Testis (tissue), 3 donors: ENCODE results near the gene NCMAP. TPM values are rescaled to one million over a fixed set of nuclear protein-coding genes. Genes with fewer than 3 reads are reported as not detected.

ENCODE experiments used
- DNase-seq: peaks from one replicate; pipeline ENCODE4 v3.0.0-alpha.2; 2019
- H3K27ac ChIP-seq, 2 donors: fragments of 200-600 bp; sonication (generic); one replicate each; pipeline ENCODE4 v1.5.1; 2019
- H3K27me3 ChIP-seq: fragments of 200-600 bp; sonication (generic); one replicate; pipeline ENCODE4 v1.5.1; 2019
- H3K36me3 ChIP-seq: fragments of 200-600 bp; sonication (generic); one replicate; pipeline ENCODE4 v1.5.1; 2017; ENCODE audit warnings: low read depth; ENCODE audit errors: missing control alignments
- H3K4me1 ChIP-seq: fragments of 200-600 bp; sonication (generic); one replicate; pipeline ENCODE4 v1.5.1; 2019
- H3K4me3 ChIP-seq, 2 donors: fragments of 200-600 bp; sonication (generic); one replicate each; pipeline ENCODE4 v1.5.1; 2017 to 2019
- H3K9me3 ChIP-seq: fragments of 200-600 bp; sonication (generic); one replicate; pipeline ENCODE4 v1.5.1; 2017
- CTCF ChIP-seq, 3 experiments: fragments of 450-650 bp in 2 of 3; fragments of 200-600 bp in 1 of 3; sonication (generic) in 1 of 3; IDR thresholded peaks; one replicate each; pipeline ENCODE4 v1.5.1; 2016 to 2019; ENCODE audit warnings: antibody characterized with exemption in 3 of 3, mild to moderate bottlenecking in 2 of 3, moderate library complexity in 1 of 3
- POLR2A ChIP-seq: fragments of 450-650 bp; IDR thresholded peaks from one replicate; pipeline ENCODE4 v1.6.1; 2017; ENCODE audit warnings: antibody characterized with exemption, mild to moderate bottlenecking, moderate library complexity
- WGBS, 2 donors: methylation state at CpG; one replicate each; pipeline ENCODE4 v1.1.5; 2018; 5-methylcytosine and 5-hydroxymethylcytosine counted together
- intact Hi-C: fragments of 100-400 bp; cut with DNase I; formaldehyde crosslinking; loops from one replicate; pipeline ENCODE4 v1.15.1; 2023; ENCODE audit warnings: low total_unique reads
- polyA plus RNA-seq: library from polyadenylated mRNA; stranded (reverse); fragments of 350-450 nt; fragmentation: Illumina TruSeq; extraction: RNeasy Lipid Tissue Mini Kit (QIAGEN cat#74804); gene quantifications from one replicate; pipeline ENCODE4 v1.2.3, GENCODE V29; 2014; ENCODE audit warnings: low read depth, low replicate concordance; ENCODE audit not compliant: insufficient read depth
- total RNA-seq, 2 donors: library from RNA; depleted of rRNA; stranded (reverse); fragments of >200 nt; gene quantifications; one replicate each; pipeline ENCODE4 v1.2.3, GENCODE V29; 2016

The NCMAP gene
- total and polyA plus RNA-seq, 3 donors from 2014 or later: 0.24 to 1.1 (median 0.26) TPM

- DNase-seq: no peak
- H3K27ac ChIP-seq: no peak overlapping the region
- 85 to 88% methylated on average over 3 of the region's 3 CpGs for WGBS, 2 donors
- no peak overlapping the region for H3K4me3 ChIP-seq
- no peaks in the 10 kb centered on the region for H3K9me3 ChIP-seq
- TF ChIP-seq POLR2A (no peak), CTCF (IDR thresholded peaks at IDR 0.05) (no peak)
- H3K4me1 ChIP-seq: no peaks in the 10 kb centered on the region
- intact Hi-C loops: no loop called here
- H3K27me3 ChIP-seq: no peaks in the 10 kb centered on the region
- H3K36me3 ChIP-seq: no peaks in the 10 kb centered on the region
These were observed 50.4 kb downstream of the NCMAP start for GRCh38 chr1:24606296-24606605.

- H3K36me3 ChIP-seq: no peaks in the 10 kb centered on the region
- no peak for DNase-seq
- no peak for TF ChIP-seq POLR2A
- TF ChIP-seq CTCF (IDR thresholded peaks at IDR 0.05): no peak
- no peaks in the 10 kb centered on the region for H3K27me3 ChIP-seq
- no peaks in the 10 kb centered on the region for H3K9me3 ChIP-seq
- no peak overlapping the region for H3K27ac ChIP-seq
- H3K4me3 ChIP-seq: no peak overlapping the region
- 93 to 95% methylated on average over 2 of the region's 2 CpGs for WGBS, 2 donors
- intact Hi-C loops: no loop called here
- H3K4me1 ChIP-seq: no peaks in the 10 kb centered on the region
These were observed 50.7 kb downstream of the NCMAP start for GRCh38 chr1:24606621-24607020.

GRCh38 chr1:24609949-24610517 is 54.1 kb downstream of the NCMAP start:
- H3K4me1 ChIP-seq: no peaks in the 10 kb centered on the region
- H3K36me3 ChIP-seq: no peaks in the 10 kb centered on the region
- H3K27ac ChIP-seq: no peak overlapping the region
- H3K27me3 ChIP-seq: no peaks in the 10 kb centered on the region
- no peak for DNase-seq
- no peaks in the 10 kb centered on the region for H3K9me3 ChIP-seq
- intact Hi-C loops: no loop called here
- TF ChIP-seq CTCF (IDR thresholded peaks at IDR 0.05): no peak
- no peak for TF ChIP-seq POLR2A
- WGBS, 2 donors: 84 to 87% methylated on average over 2 to 3 of the region's 3 CpGs
- no peak overlapping the region for H3K4me3 ChIP-seq

GRCh38 chr1:24619376-24619775 is 63.5 kb downstream of the NCMAP start:
- Histone ChIP-seq H3K9me3 (no peaks in the 10 kb centered on the region), H3K36me3 (no peaks in the 10 kb centered on the region), H3K27ac (no peak overlapping the region), H3K4me3 (no peak overlapping the region), H3K27me3 (no peaks in the 10 kb centered on the region), H3K4me1 (peaks cover 15% of the 10 kb centered on the region)
- intact Hi-C loops: no loop called here
- WGBS, 2 donors: 54 to 71% methylated on average over 5 of the region's 5 CpGs
- TF ChIP-seq CTCF (IDR thresholded peaks at IDR 0.05) (no peak), POLR2A (no peak)
- DNase-seq: peak; percentile 73

GRCh38 chr1:24620678-24621077 is 64.8 kb downstream of the NCMAP start:
- no peaks in the 10 kb centered on the region for H3K9me3 ChIP-seq
- no peaks in the 10 kb centered on the region for H3K27me3 ChIP-seq
- no peak for DNase-seq
- TF ChIP-seq POLR2A (no peak), CTCF (IDR thresholded peaks at IDR 0.05) (no peak)
- no peaks in the 10 kb centered on the region for H3K36me3 ChIP-seq
- 58 to 74% methylated on average over 5 of the region's 5 CpGs for WGBS, 2 donors
- no peak overlapping the region for H3K4me3 ChIP-seq
- intact Hi-C loops: no loop called here
- peaks cover 15% of the 10 kb centered on the region for H3K4me1 ChIP-seq
- peak overlapping the region; percentile 19 for H3K27ac ChIP-seq
